ENCODE measurements around the gene FOSL1.

DNA sequence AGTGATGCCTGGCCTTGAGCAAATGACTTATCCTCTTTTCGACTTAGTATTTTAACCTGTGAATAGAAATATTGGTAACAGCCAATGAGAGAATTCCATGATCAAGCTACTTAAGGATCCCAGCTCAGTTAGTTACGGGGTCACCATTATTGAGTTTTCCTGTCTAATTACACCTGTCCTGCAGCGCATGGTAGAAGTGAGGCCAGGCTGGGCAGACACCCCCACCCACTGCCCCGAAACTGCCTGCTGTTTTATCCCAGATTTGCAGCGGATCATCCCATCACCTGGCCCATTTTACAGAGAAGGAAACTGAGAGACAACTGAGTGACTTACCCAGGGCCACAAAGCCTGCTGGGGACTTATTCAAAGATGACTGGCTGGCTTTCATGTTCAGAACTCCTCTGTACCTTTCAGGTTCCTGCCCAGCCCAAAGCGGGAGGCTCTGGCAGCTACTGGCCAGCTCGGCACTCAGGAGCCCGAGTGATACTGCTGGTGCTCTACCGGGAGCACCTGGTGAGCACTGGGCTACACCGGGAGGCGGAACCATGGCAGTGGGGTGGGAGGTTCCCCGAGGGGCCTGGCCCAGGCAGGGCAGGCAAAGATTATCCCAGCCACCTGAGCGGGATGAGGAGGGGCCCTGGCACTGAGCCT lies 38.5 kb downstream of the FOSL1 start:
- no peak for TF ChIP-seq POLR2A (IDR thresholded peaks at IDR 0.05)
- TF ChIP-seq, protein P1, sequence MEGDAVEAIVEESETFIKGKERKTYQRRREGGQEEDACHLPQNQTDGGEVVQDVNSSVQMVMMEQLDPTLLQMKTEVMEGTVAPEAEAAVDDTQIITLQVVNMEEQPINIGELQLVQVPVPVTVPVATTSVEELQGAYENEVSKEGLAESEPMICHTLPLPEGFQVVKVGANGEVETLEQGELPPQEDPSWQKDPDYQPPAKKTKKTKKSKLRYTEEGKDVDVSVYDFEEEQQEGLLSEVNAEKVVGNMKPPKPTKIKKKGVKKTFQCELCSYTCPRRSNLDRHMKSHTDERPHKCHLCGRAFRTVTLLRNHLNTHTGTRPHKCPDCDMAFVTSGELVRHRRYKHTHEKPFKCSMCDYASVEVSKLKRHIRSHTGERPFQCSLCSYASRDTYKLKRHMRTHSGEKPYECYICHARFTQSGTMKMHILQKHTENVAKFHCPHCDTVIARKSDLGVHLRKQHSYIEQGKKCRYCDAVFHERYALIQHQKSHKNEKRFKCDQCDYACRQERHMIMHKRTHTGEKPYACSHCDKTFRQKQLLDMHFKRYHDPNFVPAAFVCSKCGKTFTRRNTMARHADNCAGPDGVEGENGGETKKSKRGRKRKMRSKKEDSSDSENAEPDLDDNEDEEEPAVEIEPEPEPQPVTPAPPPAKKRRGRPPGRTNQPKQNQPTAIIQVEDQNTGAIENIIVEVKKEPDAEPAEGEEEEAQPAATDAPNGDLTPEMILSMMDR (IDR thresholded peaks at IDR 0.05), result no peak
